GM19239 (cell line): ENCODE results near the gene SEC31B.

Source experiments
- DNase-seq: peaks from one replicate; pipeline ENCODE4 v3.0.0; 2011; ENCODE audit warnings: low spot score; ENCODE audit not compliant: insufficient read length
- FAIRE-seq: peaks from 2 replicates; lab custom pipeline; 2011; peaks lifted over from hg19 to GRCh38; lab: Jason Lieb, UNC

SEC31B gene

GRCh38 chr10:100519311-100520051, at the start of gene SEC31B:
Gene SEC31B, minus strand, starts transcription at chr10:100519861. Its CDS starts 2,909 bp downstream, at chr10:100516952.
- DNase-seq (no peak), FAIRE-seq (no peak)

- DNase-seq (no peak), FAIRE-seq (no peak)
These were observed 49.3 kb upstream of the SEC31B start for GRCh38 chr10:100568912-100569311.

GRCh38 chr10:100567826-100568225, 48.2 kb upstream of the SEC31B start:
- no peak for FAIRE-seq
- DNase-seq = no peak

GRCh38 chr10:100567249-100567648, 47.6 kb upstream of the SEC31B start:
- FAIRE-seq (no peak), DNase-seq (no peak)

- FAIRE-seq (no peak), DNase-seq (no peak)
These were observed 46.9 kb upstream of the SEC31B start for GRCh38 chr10:100566561-100566960.

- FAIRE-seq = no peak
These were observed 45.7 kb upstream of the SEC31B start for GRCh38 chr10:100565206-100565985.

GRCh38 chr10:100562008-100562672, 42.5 kb upstream of the SEC31B start:
- DNase-seq (peak; percentile 87), FAIRE-seq (peak; percentile 63)

More at GRCh38 chr10:100565206-100565985, 45.7 kb upstream of the SEC31B start:
- DNase-seq = no peak

GRCh38 chr10:100561005-100561404, 41.3 kb upstream of the SEC31B start:
- FAIRE-seq = no peak
- no peak for DNase-seq

GRCh38 chr10:100560248-100560647, 40.6 kb upstream of the SEC31B start:
- FAIRE-seq = no peak

GRCh38 chr10:100554902-100555301, 35.2 kb upstream of the SEC31B start:
- FAIRE-seq (no peak), DNase-seq (no peak)

More at GRCh38 chr10:100560248-100560647, 40.6 kb upstream of the SEC31B start:
- DNase-seq = no peak

- no peak for FAIRE-seq
These were observed 34.3 kb upstream of the SEC31B start for GRCh38 chr10:100553929-100554328.

GRCh38 chr10:100551738-100552137, 32.1 kb upstream of the SEC31B start:
- FAIRE-seq = no peak
- DNase-seq = no peak

More at GRCh38 chr10:100553929-100554328, 34.3 kb upstream of the SEC31B start:
- no peak for DNase-seq

GRCh38 chr10:100551196-100551595, 31.5 kb upstream of the SEC31B start:
- FAIRE-seq = no peak
- no peak for DNase-seq

GRCh38 chr10:100544950-100545349, 25.3 kb upstream of the SEC31B start:
- DNase-seq (no peak), FAIRE-seq (no peak)

GRCh38 chr10:100537475-100537874, 17.8 kb upstream of the SEC31B start:
- FAIRE-seq (no peak), DNase-seq (no peak)

- peak; percentile 99 for FAIRE-seq
- DNase-seq = peak; percentile 85
These were observed 16.2 kb upstream of the SEC31B start, which contains the start of gene HIF1AN for GRCh38 chr10:100535715-100536353. Gene HIF1AN, plus strand, starts transcription at chr10:100535943. Its CDS starts 16 bp downstream, at chr10:100535959.

GRCh38 chr10:100535338-100535714, 15.7 kb upstream of the SEC31B start:
- DNase-seq = no peak
- FAIRE-seq = peak; percentile 4

GRCh38 chr10:100534726-100535125, 15.1 kb upstream of the SEC31B start:
- no peak for DNase-seq
- FAIRE-seq = no peak

GRCh38 chr10:100531761-100532160, 12.1 kb upstream of the SEC31B start:
- FAIRE-seq = no peak
- DNase-seq = no peak
